ENCODE results near the gene NKX6-2.
"Not testable (repeated sequence)": the region's sequence is repeated elsewhere in the genome, so short reads cannot be mapped to it uniquely, and the experiment has no call there.

Gene NKX6-2

GRCh38 chr10:132785723-132786475 is at the start of gene NKX6-2:
Gene NKX6-2 (minus strand): TSS chr10:132786147. CDS start chr10:132785948, 199 bp downstream.
- no peak for FAIRE-seq

- FAIRE-seq, result no peak
Observed at GRCh38 chr10:132834891-132835847, 49.2 kb upstream of the NKX6-2 start.

- FAIRE-seq, result no peak
Observed at GRCh38 chr10:132834311-132834761, 48.4 kb upstream of the NKX6-2 start.

- FAIRE-seq, result no peak
Observed at GRCh38 chr10:132833421-132834111, 47.6 kb upstream of the NKX6-2 start.

- FAIRE-seq, result no peak
Observed at GRCh38 chr10:132832186-132832969, 46.4 kb upstream of the NKX6-2 start.

GRCh38 chr10:132829403-132829802 is 43.5 kb upstream of the NKX6-2 start:
- no peak for FAIRE-seq

GRCh38 chr10:132828681-132829080 is 42.7 kb upstream of the NKX6-2 start:
- no peak for FAIRE-seq

GRCh38 chr10:132827861-132828539 is 42.1 kb upstream of the NKX6-2 start:
- no peak for FAIRE-seq

- FAIRE-seq, result no peak
Observed at GRCh38 chr10:132827423-132827789, 41.5 kb upstream of the NKX6-2 start.

- no peak for FAIRE-seq
Observed at GRCh38 chr10:132826524-132827422, 40.8 kb upstream of the NKX6-2 start.

GRCh38 chr10:132825783-132826523 is 40.0 kb upstream of the NKX6-2 start:
- FAIRE-seq, result not testable (repeated sequence)

- no peak for FAIRE-seq
Observed at GRCh38 chr10:132820056-132820455, 34.1 kb upstream of the NKX6-2 start.

- FAIRE-seq, result no peak
Observed at GRCh38 chr10:132817701-132818211, 31.8 kb upstream of the NKX6-2 start.

GRCh38 chr10:132816718-132817117 is 30.8 kb upstream of the NKX6-2 start:
- FAIRE-seq, result no peak

- no peak for FAIRE-seq
Observed at GRCh38 chr10:132815168-132815857, 29.4 kb upstream of the NKX6-2 start.

- no peak for FAIRE-seq
Observed at GRCh38 chr10:132814469-132814856, 28.5 kb upstream of the NKX6-2 start.

GRCh38 chr10:132813560-132814468 is 27.9 kb upstream of the NKX6-2 start:
- FAIRE-seq, result no peak

- FAIRE-seq, result no peak
Observed at GRCh38 chr10:132813001-132813401, 27.1 kb upstream of the NKX6-2 start.
